Cardiac muscle cell (in vitro differentiated cells and primary cell): Measurements from ENCODE around the gene CDKN1A. TPM values are rescaled to one million over a fixed set of nuclear protein-coding genes. Genes with fewer than 3 reads are reported as not detected.

Source experiments
- DNase-seq, 2 donors: peaks; one replicate each; pipeline versions ENCODE4 v3.0.0 to v3.0.0-alpha.2; 2010 to 2017; ENCODE audit warnings: low read depth in 1 of 2, low spot score in 1 of 2
- H3K27ac ChIP-seq: fragments of 200-600 bp; sonication (generic); 2 replicates; pipeline ENCODE4 v1.5.1; 2016
- H3K27me3 ChIP-seq: fragments of 200-600 bp; sonication (generic); 2 replicates; pipeline ENCODE4 v1.6.0; 2016; ENCODE audit warnings: control low read depth
- H3K36me3 ChIP-seq: fragments of 200-600 bp; sonication (generic); 2 replicates; pipeline ENCODE4 v1.5.1; 2016; ENCODE audit warnings: control low read depth
- H3K4me1 ChIP-seq: fragments of 200-600 bp; sonication (generic); 2 replicates; pipeline ENCODE4 v1.8.1; 2017; ENCODE audit warnings: low read depth, mild to moderate bottlenecking, mixed run types
- H3K4me3 ChIP-seq: fragments of 200-600 bp; sonication (generic); 2 replicates; pipeline ENCODE4 v1.5.1; 2016; ENCODE audit warnings: mild to moderate bottlenecking
- H3K9me3 ChIP-seq: fragments of 200-600 bp; sonication (generic); 2 replicates; pipeline ENCODE4 v1.5.1; 2017; ENCODE audit warnings: low read depth, mild to moderate bottlenecking, control low read depth
- CTCF ChIP-seq: IDR thresholded peaks from 2 replicates; pipeline ENCODE4 v1.5.1; 2012; ENCODE audit warnings: low read depth, mild to moderate bottlenecking, low read length
- polyA plus RNA-seq: library from polyadenylated mRNA; unstranded; fragments of >200 nt; fragmentation: Nextera tagmentation; extraction: Ambion mirVana; gene quantifications from 2 replicates; pipeline ENCODE4 v1.2.1, GENCODE V29; 2016
- total RNA-seq: library from RNA; depleted of rRNA; stranded (reverse); fragments of >200 nt; gene quantifications from 2 replicates; pipeline ENCODE4 v1.2.3, GENCODE V29; 2016

CDKN1A gene
- total and polyA plus RNA-seq, 2 experiments from 2014 or later, result 60.8 to 141 TPM

DNA sequence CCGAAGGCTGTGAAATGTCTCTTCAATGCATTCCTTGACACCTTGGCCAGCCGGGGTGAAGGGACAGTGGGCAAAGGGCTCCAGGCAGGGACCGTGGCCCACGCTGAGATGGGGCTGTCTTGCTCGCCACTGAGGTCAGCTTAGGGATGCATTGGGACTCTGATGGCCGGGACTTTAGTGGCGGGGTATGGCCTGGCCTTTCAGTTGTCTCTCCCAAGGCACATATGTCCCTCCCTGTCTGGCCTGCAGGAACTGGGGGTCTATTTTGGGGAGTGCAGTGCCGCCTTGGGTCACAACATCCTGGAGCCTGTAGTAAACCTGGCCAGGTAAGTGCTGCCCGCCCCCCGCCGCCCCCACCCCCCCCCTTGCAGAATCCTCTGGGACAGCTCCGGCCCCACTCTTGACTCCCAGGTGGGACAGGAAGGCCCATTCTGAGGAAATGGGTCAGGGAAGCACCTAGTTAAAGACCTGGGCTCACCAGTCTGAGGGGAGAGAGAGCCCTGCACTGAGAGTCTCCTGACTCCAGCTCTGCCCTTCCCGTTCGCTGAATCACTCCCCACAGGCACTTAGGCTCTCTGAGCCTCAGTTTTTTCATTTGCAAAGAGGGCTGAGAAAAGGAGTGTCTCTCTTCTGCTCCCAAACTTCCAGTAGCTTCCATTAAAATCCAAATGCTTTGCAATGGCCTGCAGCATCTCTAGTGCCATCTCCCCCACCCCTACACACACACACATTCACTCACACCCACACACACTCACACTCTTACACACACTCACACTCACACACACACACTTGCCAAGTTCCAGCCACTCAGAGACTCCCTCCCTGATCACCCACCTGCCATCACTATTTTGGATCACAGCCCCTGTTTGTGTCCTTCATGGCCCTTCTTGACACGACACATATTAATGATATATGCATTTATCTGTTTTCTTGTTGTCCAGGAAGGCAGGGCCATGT is 52.2 kb downstream of the CDKN1A start:
- no peak overlapping the region for H3K4me3 ChIP-seq
- H3K27me3 ChIP-seq, result no peaks in the 10 kb centered on the region

GRCh38 chr6:36731622-36732310 is 53.3 kb downstream of the CDKN1A start:
- H3K9me3 ChIP-seq, result no peaks in the 10 kb centered on the region
- no peak overlapping the region for H3K27ac ChIP-seq
- no peak for DNase-seq
- no peaks in the 10 kb centered on the region for H3K36me3 ChIP-seq
- no peak for TF ChIP-seq CTCF
- no peaks in the 10 kb centered on the region for H3K27me3 ChIP-seq
- no peak overlapping the region for H3K4me3 ChIP-seq
- no peaks in the 10 kb centered on the region for H3K4me1 ChIP-seq

More for the DNA sequence above, 52.2 kb downstream of the CDKN1A start:
- Histone ChIP-seq H3K4me1 (no peaks in the 10 kb centered on the region), H3K9me3 (no peaks in the 10 kb centered on the region), H3K36me3 (no peaks in the 10 kb centered on the region), H3K27ac (no peak overlapping the region)
- DNase-seq, result no peak
- no peak for TF ChIP-seq CTCF

DNA sequence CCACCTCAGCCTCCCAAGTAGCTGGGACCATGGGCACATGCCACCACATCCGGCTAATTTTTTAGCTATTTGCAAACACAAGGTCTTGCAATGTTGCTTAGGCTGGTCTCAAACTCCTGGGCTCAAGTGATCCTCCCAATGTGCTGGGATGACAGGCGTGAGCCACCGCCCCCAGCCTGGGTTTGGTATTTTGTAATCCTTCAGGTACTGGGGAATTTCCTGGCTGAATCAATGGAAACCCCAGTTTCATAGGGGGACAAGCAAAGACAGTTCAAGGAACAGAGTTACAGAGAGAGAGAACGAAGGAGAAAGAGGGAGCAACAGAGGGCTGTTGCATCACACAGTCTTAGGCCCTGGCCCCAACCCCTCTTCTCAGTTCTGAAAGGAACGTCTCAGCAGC is 54.8 kb downstream of the CDKN1A start:
- Histone ChIP-seq H3K27ac (no peak overlapping the region), H3K27me3 (no peaks in the 10 kb centered on the region), H3K36me3 (no peaks in the 10 kb centered on the region), H3K4me1 (no peaks in the 10 kb centered on the region), H3K9me3 (no peaks in the 10 kb centered on the region), H3K4me3 (no peak overlapping the region)
- no peak for TF ChIP-seq CTCF
- no peak for DNase-seq

DNA sequence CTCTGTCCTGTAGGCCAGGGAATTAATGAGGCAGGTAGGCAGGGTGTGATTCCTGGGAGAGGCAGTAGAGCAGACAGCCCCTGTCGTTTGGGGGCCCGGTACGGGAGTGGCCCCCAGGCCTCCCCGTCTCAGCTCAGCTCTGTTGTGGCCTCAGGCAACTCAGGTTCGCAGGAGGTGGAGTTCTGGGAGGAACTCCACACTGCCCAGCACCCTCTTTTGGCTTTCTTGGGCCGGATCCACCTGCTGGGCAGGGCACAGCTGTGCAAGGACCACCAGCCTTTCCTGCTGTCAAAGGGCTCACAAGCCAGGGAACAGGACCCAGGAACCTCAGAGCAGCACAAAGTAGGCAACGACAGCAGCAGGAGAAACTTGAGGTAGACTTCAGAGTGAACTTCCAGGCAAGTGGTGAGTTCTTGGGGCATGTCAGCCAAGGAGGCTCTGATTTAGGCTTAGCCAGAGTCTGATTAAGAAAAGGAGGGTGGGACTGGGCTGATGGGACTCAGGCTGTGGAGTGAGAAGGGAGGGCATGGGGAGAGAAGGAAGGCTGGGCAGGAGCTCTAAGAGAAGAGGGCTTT is 56.1 kb downstream of the CDKN1A start:
- no peak for TF ChIP-seq CTCF

GRCh38 chr6:36735110-36736071 is 56.9 kb downstream of the CDKN1A start:
- H3K27me3 ChIP-seq, result no peaks in the 10 kb centered on the region
- peak; percentile 21 for TF ChIP-seq CTCF
- H3K4me3 ChIP-seq, result no peak overlapping the region
- H3K4me1 ChIP-seq, result no peaks in the 10 kb centered on the region
- no peak overlapping the region for H3K27ac ChIP-seq
- no peaks in the 10 kb centered on the region for H3K9me3 ChIP-seq
- H3K36me3 ChIP-seq, result no peaks in the 10 kb centered on the region
- peak; percentile 26 to 94 for DNase-seq

More for the DNA sequence above, 56.1 kb downstream of the CDKN1A start:
- Histone ChIP-seq H3K4me3 (no peak overlapping the region), H3K9me3 (no peaks in the 10 kb centered on the region), H3K36me3 (no peaks in the 10 kb centered on the region), H3K27ac (no peak overlapping the region), H3K27me3 (no peaks in the 10 kb centered on the region), H3K4me1 (no peaks in the 10 kb centered on the region)
- DNase-seq, result no peak
